Kidney glomerular epithelial cell (primary cell): ENCODE results near the gene CNGB1.
A peak's percentile ranks its signal among the peaks of the same experiment; 100 is the strongest.
"Not testable (repeated sequence)": the region's sequence is repeated elsewhere in the genome, so short reads cannot be mapped to it uniquely, and the experiment has no call there.

ENCODE experiments used
- DNase-seq: peaks from one replicate; lab custom pipeline; 2025; lab: John Stamatoyannopoulos, UW

Gene CNGB1

DNA sequence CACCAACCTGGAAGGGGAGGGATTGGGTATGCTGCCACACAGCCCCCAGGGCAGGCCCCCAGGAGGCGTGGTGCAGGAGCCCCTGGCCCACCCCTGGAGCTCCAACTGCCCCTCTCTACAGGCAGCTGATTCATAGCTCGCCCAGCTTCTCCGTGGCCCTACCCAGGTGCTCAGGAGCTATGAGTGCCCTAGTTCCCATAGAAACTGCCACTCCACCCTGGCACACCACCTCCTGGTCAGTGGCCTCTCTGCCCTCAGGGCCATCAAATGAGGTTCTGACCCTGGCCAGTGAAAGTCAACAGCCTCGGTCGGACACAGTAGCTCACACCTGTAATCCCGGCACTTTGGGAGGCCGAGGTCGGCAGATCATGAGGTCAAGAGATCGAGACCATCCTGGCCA, 18.0 kb downstream of the CNGB1 start:
- DNase-seq = no peak

DNA sequence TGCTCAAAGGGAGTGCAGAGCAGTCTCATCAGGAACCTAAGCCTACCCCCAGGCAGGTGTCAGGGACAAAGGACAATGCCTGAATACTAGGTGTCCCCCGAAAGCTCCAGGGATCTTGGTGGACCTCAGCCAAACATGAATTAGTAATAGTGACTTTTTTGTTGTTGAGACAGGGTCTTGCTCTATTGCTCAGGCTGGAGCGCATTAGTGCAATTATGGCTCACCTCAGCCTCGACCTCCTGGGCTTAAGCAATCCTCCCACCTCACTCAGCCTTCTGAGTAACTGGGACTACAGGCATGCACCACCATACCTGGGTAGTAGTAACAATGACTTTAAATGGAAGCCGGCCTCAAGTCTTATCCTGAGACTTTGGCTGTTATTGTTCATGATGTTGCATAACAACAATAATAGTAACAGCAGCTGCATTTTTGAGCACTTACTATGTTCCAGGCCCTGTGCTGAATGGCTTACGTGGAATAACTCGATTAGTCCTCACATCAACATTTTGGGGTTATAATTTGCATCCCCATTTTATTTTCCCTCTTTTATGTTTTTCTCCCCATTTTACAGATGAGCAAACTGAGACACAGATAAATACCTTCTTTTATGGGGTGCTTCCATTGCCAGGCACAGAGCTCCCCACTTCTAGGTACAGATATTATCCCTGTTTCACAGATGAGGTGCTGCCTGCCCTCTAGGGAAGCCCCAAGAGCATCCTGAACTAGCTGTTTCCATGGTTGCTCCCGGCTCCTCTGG, 19.5 kb downstream of the CNGB1 start:
- DNase-seq = no peak

DNA sequence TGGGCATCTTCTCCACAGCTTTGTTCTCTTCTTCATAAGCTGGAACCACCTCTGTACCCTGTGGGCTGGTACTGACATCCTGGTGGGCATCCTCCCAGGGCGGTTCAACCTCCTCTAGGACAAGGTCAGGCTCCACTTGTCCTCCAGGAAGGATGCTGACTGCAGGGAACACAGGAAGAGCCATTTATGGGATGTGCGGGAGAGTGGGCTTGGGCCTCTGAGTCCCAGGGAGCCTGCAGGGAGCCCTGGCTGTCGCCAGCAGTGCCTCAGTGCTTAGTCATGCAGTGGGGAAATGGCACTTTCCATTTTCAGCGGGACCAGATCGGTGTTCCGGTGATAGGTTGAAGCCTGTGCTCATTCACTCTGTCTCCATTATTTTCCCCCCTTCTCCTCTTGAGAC, 20.5 kb downstream of the CNGB1 start:
- DNase-seq = no peak

DNA sequence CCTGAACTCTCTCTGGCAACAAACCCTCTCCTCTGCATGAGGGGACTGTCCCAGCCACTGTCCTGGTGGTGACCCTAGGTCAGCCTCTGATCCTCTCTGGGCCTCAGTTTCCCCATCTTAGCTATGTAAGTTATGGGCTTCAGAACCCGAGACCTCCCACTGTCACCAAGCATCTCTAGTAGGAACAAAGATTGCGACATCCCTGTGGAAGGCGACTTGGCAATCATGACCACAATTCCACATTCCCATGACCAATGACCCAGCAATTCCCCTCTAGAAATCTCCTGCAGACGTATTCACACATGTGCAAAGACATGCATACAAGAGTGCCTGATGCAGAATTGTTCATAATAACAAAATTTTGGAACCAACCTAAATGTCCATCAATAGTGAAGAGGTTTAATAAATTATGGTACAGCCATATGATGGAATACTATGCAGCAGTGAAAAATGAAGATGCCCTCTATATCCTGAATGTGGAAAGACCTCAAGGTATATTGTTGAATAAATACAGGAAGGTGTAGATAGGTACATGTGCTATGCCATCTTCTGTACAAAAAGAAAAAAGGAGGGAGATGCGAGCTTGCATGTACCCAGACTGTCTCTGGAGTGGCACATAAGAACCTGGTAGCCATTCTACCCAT, 21.2 kb downstream of the CNGB1 start:
- DNase-seq = no peak

DNA sequence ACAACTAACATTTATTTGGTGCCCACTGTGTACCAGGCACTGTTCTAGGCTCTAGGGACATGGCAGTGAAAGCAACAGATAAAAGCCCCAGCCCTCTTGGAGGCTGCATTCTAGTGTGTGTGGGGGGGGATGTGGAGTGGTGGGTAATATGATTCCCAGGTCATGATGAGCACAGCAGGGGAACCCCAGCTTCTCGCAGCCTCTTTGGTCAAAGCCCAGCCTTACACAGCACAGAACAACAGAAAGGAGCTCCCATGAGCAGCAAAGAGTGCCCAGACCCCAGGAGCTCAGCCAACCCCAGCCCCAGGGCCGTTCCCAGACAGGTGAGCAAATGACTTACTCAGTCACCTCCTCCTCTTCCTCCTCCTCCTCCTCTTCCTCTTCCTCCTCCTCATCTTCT, 21.9 kb downstream of the CNGB1 start:
- no peak for DNase-seq

DNA sequence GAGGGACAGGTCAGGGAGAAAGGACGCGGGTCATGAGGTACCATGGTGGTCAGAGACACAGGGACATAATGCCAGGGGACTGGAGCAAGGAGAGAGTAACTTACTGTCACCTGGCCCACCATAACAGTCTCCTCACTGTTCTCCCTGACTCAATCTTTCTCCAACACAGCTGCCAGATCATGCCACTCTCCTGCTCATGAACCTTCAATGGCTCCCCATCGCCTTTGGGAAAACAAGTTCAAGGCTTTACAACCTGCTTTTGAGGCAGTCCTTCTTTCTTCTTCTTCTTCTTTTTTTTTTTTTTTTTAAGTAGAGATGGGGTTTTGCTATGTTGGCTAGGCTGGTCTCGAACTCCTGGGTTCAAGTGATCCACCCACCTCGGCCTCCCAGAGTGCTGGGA, 22.9 kb downstream of the CNGB1 start:
- no peak for DNase-seq

DNA sequence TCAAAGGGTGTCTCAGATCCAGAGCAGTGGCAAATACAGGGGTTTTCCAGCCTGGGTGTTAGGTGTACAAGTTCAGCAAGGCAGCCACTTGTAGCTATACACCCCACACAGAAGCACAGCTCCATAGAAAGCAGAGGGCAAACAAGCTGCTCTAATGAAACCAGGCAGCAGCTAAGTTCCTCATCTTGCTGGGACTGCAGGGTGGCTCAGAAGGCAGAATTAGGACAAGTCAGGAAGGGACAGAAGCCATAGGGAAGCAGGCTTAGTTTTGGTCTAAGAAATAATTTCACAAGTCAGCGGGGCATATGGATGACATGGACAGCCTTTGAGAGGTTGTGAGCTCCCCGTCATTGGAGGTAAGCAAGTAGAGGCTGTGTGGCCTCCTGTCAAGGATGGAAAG, 23.7 kb downstream of the CNGB1 start:
- DNase-seq = no peak

DNA sequence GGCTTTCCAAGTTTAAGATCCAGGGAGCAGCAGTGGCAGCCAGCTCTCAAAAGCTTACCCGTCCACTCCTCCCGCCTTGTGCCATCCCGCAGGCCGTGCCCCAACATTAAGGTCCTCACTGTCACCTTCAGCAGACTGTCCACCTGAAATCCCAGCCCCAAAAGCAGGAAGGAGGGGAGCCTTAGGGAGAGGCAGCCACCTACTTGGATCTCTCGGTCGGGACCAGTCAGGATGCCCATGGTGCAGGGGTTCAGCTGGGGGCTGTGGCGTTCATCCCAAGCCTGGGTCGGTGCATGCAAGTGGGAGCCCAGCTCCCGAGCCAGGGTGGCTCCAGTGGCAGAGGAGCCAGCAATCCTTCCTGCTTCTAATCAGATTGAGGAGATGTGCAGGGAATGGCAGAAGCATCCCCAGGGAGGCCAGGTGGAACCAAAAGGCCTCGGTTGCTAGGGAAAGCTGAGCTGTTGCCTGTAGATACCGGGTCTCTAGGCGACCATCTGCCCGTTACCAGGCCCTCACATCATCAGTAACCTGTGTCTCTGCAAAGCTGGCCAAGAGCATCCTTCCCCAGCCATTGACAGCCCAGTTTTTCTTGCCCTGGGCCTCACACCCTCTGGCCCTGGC, 24.6 kb downstream of the CNGB1 start:
- DNase-seq = no peak

DNA sequence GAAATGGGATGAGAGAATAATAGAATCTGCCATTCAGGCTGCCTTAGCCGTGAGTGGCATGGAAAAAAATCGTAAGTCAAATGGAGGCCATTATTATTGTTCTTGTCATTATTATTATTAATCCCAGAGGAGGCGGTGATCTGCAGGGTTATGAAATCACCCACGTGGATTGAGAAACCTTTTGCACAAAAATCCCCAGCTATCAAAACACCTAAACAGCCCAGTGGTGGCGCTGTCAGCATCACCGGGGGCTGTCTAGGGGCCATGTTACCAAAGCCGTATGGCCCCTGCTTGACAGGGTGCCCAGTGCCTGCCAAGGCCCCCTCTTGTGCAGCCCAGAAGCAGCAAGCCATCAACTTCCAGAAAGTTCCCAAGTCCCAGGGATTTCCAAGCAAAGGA, 25.2 kb downstream of the CNGB1 start:
- DNase-seq = no peak

DNA sequence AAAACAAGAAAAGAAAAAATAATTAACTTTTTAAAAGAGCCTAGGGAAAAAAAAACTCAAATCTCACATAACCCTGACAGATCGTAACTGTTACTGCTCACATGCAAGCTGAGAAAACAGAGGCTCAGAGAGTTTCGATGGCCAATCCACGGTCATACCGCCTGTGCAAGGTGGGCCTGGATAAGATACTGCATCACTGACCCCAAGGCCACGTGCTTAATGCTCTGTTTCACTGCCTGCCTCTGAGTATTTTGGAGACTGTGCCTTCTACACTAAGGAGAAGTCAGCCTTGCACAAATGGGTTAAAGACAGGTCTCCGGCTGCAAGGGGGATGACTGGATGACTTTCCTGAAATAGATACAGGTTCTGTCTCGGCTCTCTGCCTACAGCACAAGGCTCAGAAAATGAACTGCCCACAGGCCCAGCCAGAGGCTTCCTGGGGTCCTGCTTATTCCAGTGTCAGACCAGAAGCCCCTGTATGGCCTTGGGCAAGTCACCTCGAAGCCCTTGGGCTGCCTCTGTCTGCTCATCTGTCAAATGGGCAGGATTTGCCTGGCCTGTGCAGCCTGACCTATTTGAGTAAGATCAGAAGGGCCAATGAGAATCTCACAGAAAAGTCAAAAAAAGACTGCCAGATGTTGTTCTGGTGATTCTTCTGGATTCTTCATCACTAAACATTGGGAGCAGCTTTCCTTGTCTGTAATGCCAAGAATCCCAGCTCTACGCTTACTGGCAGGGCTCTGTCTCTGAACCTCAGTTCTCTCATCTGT, 25.8 kb downstream of the CNGB1 start:
- DNase-seq = peak; percentile 9

DNA sequence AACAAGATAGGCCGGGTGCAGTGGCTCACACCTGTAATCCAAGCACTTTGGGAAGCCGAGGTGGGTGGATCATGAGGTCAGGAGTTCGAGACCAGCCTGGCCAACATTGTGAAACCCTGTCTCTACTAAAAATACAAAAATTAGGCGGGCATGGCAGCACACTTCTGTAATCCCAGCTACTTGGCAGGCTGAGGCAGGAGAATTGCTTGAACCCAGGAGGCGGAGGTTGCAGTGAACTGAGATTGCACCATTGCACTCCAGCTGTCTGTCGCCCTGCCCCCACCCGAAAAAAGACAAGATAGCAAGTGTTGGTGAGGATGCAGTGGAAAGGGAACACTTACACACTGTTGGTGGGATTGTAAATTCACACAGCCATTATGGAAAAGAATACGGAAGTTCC, 27.5 kb downstream of the CNGB1 start:
- not testable (repeated sequence) for DNase-seq

DNA sequence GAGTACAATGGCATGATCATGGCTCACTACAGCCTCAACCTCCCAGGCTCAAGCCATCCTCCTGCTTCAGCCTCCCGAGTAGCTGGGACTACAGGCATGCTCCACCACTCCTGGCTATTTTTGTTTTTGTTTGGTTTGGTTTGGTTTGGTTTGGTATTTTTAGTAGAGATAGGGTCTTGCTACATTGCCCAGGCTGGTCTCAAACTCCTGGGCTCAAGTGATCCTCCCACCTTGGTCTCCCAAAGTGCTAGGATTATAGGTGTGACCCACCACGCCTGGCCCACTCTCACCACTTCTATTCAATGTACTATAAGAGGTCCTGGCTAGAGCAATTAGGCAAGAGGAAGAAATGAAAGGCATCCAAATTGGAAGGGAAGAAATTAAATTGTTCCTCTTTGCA, 29.0 kb downstream of the CNGB1 start:
- not testable (repeated sequence) for DNase-seq

DNA sequence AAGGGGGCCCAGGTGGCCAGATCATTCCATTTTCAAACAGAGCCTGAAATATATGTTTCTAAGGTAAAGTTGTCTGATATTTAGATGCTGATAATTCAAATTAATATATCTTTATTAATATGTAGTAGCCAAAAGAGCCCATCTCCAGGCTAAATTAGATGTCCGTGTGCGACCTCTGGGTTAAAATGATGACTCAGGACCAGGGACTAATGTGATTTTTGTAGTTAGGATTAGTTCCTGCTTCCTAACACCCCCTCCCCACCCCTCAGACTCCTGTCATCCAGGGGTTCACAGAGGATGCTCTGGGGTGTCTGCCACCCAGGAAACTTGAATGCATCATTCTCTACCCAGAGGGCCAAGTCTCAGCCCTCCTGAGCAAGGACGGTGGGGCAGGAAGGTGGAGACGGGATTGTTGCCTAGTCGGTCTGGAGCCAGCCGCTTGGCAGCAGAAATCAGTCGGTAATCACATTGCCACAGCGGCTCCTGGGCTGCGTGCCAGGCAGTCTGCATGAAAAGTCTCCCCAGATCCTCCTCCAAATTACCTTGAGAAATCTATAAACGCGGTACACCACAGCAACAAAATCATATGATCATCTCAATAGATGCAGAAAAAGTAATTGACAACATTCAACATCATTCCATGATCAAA, 29.8 kb downstream of the CNGB1 start:
- DNase-seq = no peak

DNA sequence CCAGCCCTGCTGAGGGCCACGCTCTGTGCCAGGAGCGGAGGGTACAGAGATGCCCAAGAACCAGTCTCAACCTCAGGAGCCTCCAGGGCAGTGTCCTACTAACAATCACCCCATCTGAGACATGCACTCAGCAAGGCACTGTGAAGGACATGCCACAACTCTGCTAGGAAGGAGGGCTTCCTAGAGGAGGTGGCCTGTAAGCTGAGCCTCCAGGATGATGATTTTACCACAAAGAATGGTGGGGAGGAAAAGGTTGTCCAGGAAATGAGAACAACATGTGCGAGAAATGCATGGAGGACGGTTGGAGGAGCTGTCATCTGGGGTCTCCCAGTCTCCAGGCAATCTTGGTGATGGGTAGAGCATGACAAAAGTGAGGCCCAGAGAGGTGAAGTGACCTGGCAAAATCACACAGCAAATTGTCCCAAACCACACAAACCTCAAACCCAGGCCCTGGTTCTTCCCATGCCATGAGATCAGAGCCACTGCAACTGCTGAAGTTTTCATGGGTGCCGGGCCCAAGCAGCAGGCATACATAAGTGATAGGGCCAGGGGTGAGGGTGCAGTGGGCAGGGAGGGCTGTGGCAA, 30.5 kb downstream of the CNGB1 start:
- no peak for DNase-seq

DNA sequence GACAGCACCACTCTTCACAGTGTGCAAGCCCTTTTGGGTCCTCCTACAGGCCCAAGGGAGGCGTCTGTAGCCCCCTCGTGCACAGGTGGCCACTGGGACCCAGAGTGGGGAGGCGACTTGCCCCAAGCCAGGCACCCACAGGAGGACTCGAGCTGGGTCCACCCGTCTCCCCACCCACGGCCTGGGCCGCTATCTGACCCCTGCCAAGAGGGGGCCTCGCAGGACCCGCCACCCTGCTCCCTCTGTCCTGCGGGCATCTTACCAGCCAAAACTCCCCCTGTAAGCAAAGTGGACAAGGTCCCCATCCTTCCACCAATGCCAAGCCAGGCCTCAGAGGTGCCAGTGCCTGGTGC, 31.1 kb downstream of the CNGB1 start:
- DNase-seq = no peak

DNA sequence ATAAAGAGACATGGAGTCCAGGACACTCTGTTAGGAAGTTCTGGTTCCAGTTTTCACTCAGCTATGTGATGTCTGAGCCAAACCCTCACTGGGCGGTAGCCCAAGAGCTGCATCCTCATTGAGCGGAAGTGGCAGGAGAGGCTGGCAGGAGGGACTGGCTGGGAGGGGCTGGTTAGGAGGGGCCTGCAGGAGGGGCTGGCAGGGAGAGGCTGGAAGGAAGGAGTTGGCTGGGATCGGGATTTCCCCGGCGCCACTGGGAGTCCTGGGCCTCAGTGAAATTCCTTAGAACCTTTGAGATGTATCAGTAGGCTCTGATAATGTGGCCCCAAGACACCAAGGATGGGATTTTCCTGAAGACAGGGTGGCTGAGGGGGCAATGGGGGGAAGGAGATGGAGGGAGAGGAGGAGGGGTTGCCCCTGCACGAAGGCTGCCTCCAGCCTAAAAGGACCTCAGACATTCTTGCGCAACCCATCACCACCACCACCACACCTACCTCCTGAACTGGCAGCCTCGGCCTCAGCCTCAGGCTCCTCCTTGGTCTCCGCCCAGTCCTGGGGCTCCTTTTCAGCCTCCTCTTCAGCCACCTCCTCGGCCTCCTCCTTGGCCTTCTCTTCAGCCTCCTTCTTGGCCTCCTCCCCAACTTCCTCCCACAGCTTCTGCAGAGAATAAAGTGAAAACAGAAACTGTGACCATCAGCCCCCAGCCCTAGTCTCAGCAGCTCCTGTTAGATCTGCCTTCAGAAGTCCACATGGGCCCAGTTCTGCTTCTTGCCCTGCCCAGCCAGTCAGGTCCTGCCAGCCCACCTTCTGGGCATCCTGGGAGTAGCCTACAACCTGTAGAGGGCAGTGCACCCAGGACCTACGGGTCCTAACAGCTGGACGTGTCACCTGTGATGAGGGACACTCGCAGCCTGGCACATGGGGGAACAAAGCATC, 31.7 kb downstream of the CNGB1 start:
- peak; percentile 88 for DNase-seq

DNA sequence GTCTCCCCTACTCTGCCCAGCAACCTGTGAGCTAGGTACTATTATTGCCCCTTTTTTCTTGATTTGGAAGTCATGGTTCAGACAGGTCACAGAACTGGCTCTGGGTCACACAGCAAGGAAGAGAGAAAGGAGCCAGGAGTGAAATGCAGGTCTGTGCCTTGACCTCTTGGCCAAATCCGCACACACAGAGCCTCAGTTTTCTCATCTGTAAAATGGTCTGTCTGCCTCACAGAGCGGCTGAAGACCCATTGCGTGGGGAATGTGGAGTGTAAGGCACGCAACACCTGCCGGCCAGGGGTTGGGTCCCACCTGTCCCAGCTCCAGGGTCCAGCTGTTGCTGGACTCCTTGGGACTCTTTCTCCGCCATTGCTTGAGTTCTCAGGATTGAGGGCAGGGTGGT, 32.4 kb downstream of the CNGB1 start:
- DNase-seq = no peak

DNA sequence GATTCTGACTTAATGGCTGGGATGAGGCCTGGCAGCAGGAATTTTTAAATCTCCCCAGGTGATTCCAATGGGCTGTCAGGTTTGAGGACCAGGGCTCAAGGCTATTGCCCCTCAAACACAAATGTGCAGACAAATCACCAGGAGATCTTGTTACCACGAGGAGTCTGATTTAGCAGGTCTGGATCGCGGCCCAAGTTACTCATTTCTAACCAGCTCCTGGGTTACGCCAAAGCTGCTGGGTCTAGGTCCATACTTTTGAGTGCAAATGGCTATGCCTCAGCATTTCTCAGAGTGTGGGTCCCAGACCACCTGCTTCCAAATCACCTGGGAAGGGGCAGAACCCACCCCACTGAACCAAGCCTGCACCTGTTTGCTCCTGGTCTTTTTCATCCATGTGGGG, 33.1 kb downstream of the CNGB1 start:
- no peak for DNase-seq

DNA sequence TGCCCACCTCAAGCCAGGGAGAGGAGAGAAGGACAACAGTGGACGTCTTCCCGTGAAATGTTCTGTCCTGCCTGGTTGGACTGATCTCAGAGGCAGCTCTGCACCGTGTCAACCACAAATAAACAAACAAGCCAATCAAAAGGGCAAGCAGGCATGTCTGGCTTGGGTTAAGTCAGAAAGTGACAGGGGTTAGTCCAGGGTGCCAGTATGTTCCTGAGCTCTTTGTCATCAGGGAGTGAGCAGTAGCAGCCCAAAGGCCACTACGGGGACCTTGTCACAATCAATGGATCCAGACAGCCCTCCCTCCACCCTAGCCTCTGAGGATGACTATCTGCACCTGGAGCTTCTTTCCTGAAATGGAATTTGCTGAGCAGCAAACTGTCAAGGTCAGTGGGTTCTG, 35.0 kb downstream of the CNGB1 start:
- DNase-seq = no peak

DNA sequence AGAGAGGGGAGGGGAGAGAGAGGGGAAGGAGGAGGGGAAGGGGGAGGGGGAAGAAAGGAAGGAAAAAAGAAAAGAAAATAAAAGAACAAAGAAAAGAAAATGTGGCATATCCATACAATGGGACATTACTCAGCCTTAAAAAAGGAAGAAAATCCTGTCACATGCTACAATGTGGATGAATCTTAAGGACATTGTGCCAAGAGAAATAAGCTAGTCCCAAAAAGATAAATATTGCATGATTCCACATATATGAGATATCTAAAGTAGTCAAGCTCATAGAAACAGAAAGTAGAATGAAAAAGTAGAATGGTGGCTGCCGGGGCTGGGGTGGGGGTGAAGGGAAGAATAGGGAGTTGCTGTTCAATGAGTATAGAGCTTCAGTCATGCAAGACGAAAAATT, 40.4 kb downstream of the CNGB1 start:
- no peak for DNase-seq

DNA sequence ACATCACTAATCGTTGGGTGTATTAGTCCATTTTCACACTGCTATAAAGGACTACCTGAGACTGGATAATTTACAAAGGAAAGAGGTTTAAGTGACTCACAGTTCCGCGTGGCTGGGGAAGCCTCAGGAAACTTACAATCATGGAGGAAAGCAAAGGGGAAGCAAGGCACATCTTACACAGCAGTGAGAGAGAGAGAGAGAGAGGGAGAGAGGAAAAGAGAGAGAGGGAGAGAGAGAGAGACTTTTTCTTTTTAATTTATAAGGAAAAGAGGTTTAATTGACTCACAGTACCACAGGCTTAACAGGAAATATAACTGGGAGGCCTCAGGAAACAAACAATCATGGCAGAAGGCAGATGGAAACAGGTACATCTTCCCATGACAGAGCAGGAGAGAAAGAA, 41.7 kb downstream of the CNGB1 start:
- DNase-seq = no peak
